Esophagus (tissue), 2 donors: Measurements from ENCODE around the gene TRIM73. TPM values are rescaled to one million over a fixed set of nuclear protein-coding genes. Genes with fewer than 3 reads are reported as not detected.
"Not testable (repeated sequence)": the region's sequence is repeated elsewhere in the genome, so short reads cannot be mapped to it uniquely, and the experiment has no call there.

Experiments
- H3K27ac ChIP-seq, 2 donors: one replicate each; pipeline ENCODE4 v1.5.1; 2013; ENCODE audit warnings: low read depth in 2 of 2, mild to moderate bottlenecking in 2 of 2, inconsistent platforms in 1 of 2, low read length in 1 of 2, moderate library complexity in 1 of 2
- H3K27me3 ChIP-seq, 2 donors: one replicate each; pipeline ENCODE4 v1.6.1; 2013; ENCODE audit warnings: low read length in 2 of 2, control low read depth in 1 of 2, mild to moderate bottlenecking in 1 of 2; ENCODE audit not compliant: insufficient read depth in 2 of 2, control insufficient read depth in 1 of 2
- H3K36me3 ChIP-seq, 2 donors: one replicate each; pipeline ENCODE4 v1.6.1; 2013; ENCODE audit warnings: low read length in 1 of 2; ENCODE audit not compliant: control insufficient read depth in 2 of 2, insufficient read depth in 2 of 2
- H3K4me1 ChIP-seq, 2 donors: one replicate each; pipeline ENCODE4 v1.6.1; 2013; ENCODE audit warnings: low read length in 1 of 2; ENCODE audit not compliant: control insufficient read depth in 2 of 2, insufficient read depth in 2 of 2
- H3K4me3 ChIP-seq, 2 donors: one replicate each; pipeline ENCODE4 v1.5.1; 2013; ENCODE audit warnings: low read length in 2 of 2, mild to moderate bottlenecking in 2 of 2, low read depth in 1 of 2, moderate library complexity in 1 of 2
- H3K9me3 ChIP-seq, 2 donors: one replicate each; pipeline ENCODE4 v1.6.1; 2013; ENCODE audit warnings: mild to moderate bottlenecking in 2 of 2, low read depth in 1 of 2, low read length in 1 of 2, moderate library complexity in 1 of 2; ENCODE audit not compliant: control insufficient read depth in 2 of 2, insufficient read depth in 1 of 2
- WGBS, 2 donors: extraction: QIAGEN DNeasy Blood & Tissue Kit; methylation state at CpG; one replicate each; pipeline ENCODE4 v1.1.7; 2013; 5-methylcytosine and 5-hydroxymethylcytosine counted together
- polyA plus RNA-seq, 2 donors: library from polyadenylated mRNA; stranded (reverse); fragments of 200-250 nt; gene quantifications; one replicate each; pipeline ENCODE4 v1.2.3, GENCODE V29; 2013
- donor health status: healthy with polysubstance abuse.
- donor health status: Bipolar disorder and iron deficiency.

Gene TRIM73
- polyA plus RNA-seq, 2 donors = 1.5 to 2.9 TPM

- H3K36me3 ChIP-seq, H3K27me3 ChIP-seq, H3K9me3 ChIP-seq, H3K4me1 ChIP-seq: not testable (repeated sequence)
- WGBS, 2 donors = 1 to 3% methylated on average over 6 to 46 of the region's 76 CpGs
- H3K27ac ChIP-seq = peak overlapping the region; percentile 63 to 81
- peak overlapping the region; percentile 51 to 52 for H3K4me3 ChIP-seq
These were observed 47.2 kb downstream of the TRIM73 start for GRCh38 chr7:75442465-75443111.

- not testable (repeated sequence) for H3K36me3 ChIP-seq, H3K4me3 ChIP-seq, H3K9me3 ChIP-seq, H3K4me1 ChIP-seq, H3K27me3 ChIP-seq, H3K27ac ChIP-seq
- 83 to 91% methylated on average over 3 of the region's 5 CpGs for WGBS, 2 donors
These were observed 54.5 kb downstream of the TRIM73 start for GRCh38 chr7:75449946-75450345.

GRCh38 chr7:75452494-75452955 is 57.1 kb downstream of the TRIM73 start:
- H3K36me3 ChIP-seq, H3K27me3 ChIP-seq, H3K9me3 ChIP-seq, H3K4me1 ChIP-seq, H3K27ac ChIP-seq, H3K4me3 ChIP-seq: not testable (repeated sequence)
- WGBS, 2 donors = 7 to 15% methylated on average over 3 of the region's 4 CpGs

Other genes starting within 250 kb of the TRIM73 start
- gene POM121C, start 90.7 kb downstream of the TRIM73 start, polyA plus RNA-seq = 10 to 100 TPM in 1 of 2 donors, 1 to 10 TPM in 1; 9.9 to 12.5 TPM
- under 1 TPM in 1 of 2 donors, not detected in 1; 0.02 TPM for gene SPDYE5, start 96.7 kb downstream of the TRIM73 start, polyA plus RNA-seq